GM12872 (cell line): ENCODE data around the gene EIF4E1B.

Source experiments
- TF ChIP-seq, protein P1 (sequence below): IDR thresholded peaks from 3 replicates; pipeline ENCODE4 v1.5.1; 2011; ENCODE audit warnings: low read depth, mild to moderate bottlenecking, low read length, moderate library complexity; ENCODE audit not compliant: insufficient read depth

Gene EIF4E1B

GRCh38 chr5:176597417-176598389, 32.8 kb upstream of the EIF4E1B start:
- TF ChIP-seq, protein P1, sequence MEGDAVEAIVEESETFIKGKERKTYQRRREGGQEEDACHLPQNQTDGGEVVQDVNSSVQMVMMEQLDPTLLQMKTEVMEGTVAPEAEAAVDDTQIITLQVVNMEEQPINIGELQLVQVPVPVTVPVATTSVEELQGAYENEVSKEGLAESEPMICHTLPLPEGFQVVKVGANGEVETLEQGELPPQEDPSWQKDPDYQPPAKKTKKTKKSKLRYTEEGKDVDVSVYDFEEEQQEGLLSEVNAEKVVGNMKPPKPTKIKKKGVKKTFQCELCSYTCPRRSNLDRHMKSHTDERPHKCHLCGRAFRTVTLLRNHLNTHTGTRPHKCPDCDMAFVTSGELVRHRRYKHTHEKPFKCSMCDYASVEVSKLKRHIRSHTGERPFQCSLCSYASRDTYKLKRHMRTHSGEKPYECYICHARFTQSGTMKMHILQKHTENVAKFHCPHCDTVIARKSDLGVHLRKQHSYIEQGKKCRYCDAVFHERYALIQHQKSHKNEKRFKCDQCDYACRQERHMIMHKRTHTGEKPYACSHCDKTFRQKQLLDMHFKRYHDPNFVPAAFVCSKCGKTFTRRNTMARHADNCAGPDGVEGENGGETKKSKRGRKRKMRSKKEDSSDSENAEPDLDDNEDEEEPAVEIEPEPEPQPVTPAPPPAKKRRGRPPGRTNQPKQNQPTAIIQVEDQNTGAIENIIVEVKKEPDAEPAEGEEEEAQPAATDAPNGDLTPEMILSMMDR = no peak

GRCh38 chr5:176601901-176602482, 28.5 kb upstream of the EIF4E1B start:
- TF ChIP-seq, protein P1 = no peak

GRCh38 chr5:176603091-176603490, 27.4 kb upstream of the EIF4E1B start:
- TF ChIP-seq, protein P1 = no peak

DNA sequence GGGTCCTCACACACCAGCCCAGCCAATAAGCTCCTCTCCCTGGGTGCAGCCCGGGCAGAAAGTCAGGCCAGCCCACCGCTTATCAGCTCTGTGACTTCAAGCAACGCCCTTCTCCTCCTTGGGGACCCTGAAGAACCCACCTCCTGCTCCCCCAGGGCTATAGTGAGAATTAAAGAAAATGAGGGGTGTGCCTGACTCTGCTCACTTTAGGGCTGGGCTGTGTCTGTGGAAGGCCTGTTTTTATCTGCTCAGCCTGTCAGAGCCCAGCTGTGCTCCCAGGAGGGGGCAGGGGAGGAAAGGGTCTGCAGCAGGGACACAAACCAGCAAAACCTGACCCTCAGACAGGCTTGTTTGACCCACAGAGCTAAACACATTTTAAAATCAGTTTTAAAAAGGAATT, 24.4 kb upstream of the EIF4E1B start:
- TF ChIP-seq, protein P1 = no peak

- TF ChIP-seq, protein P1 = no peak
Observed at GRCh38 chr5:176606875-176607274, 23.6 kb upstream of the EIF4E1B start.

- TF ChIP-seq, protein P1 = no peak
Observed at GRCh38 chr5:176608142-176608705, 22.3 kb upstream of the EIF4E1B start.
